ENCODE measurements around the gene SASS6.

SASS6 gene

GRCh38 chr1:100073531-100073930, 59.2 kb downstream of the SASS6 start:
- DNase-seq, result no peak
- Histone ChIP-seq H3K4me2 (ENCODE audit: insufficient read depth, low read length) (no peak overlapping the region), H3K27me3 (ENCODE audit: insufficient read depth, low read length, poor library complexity) (no peaks in the 10 kb centered on the region), H3K36me3 (ENCODE audit: insufficient read depth, low read length) (peaks cover 95% of the 10 kb centered on the region), H3K4me1 (ENCODE audit: insufficient read depth, low read length) (no peaks in the 10 kb centered on the region), H3K9me3 (ENCODE audit: insufficient read depth, low read length, severe bottlenecking) (no peaks in the 10 kb centered on the region), H3K4me3 (ENCODE audit: low read depth in 1 of 2, low read length in 2 of 2) (no peak overlapping the region), H3K9ac (ENCODE audit: low read depth, low read length) (no peak overlapping the region), H2AFZ (ENCODE audit: low read depth, low read length) (no peak overlapping the region), H3K27ac (ENCODE audit: low read length) (no peak overlapping the region), H3K79me2 (ENCODE audit: insufficient read depth, low read length) (peaks cover 6% of the 10 kb centered on the region; the same call in 1 of the 2 replicates), H4K20me1 (ENCODE audit: insufficient read depth, low read length) (peaks cover 2% of the 10 kb centered on the region; the same call in 1 of the 2 replicates)
- no peak for ATAC-seq (ENCODE audit: insufficient read depth, low read depth)
- no peak for TF ChIP-seq EZH2 (IDR thresholded peaks at IDR 0.05; ENCODE audit: borderline replicate concordance, low read depth, low read length, severe bottlenecking)
- TF ChIP-seq CTCF (IDR thresholded peaks at IDR 0.05; ENCODE audit: borderline replicate concordance, extremely low read depth, low read length, poor library complexity, severe bottlenecking), result no peak

- H3K27ac ChIP-seq (ENCODE audit: low read length), result no peak overlapping the region
- H3K9ac ChIP-seq (ENCODE audit: low read depth, low read length), result no peak overlapping the region
- no peaks in the 10 kb centered on the region for H3K4me1 ChIP-seq (ENCODE audit: insufficient read depth, low read length)
- DNase-seq (no peak), ATAC-seq (ENCODE audit: insufficient read depth, low read depth) (no peak)
- H3K36me3 ChIP-seq (ENCODE audit: insufficient read depth, low read length), result peaks cover 96% of the 10 kb centered on the region
- no peaks in the 10 kb centered on the region for H3K27me3 ChIP-seq (ENCODE audit: insufficient read depth, low read length, poor library complexity)
- H3K4me2 ChIP-seq (ENCODE audit: insufficient read depth, low read length), result no peak overlapping the region
- H3K79me2 ChIP-seq (ENCODE audit: insufficient read depth, low read length), result peaks cover 14% of the 10 kb centered on the region; the same call in 1 of the 2 replicates
- H4K20me1 ChIP-seq (ENCODE audit: insufficient read depth, low read length), result no peaks in the 10 kb centered on the region; the same call in 1 of the 2 replicates
- no peak overlapping the region for H2AFZ ChIP-seq (ENCODE audit: low read depth, low read length)
- H3K4me3 ChIP-seq (ENCODE audit: low read depth in 1 of 2, low read length in 2 of 2), result no peak overlapping the region
- TF ChIP-seq CTCF (IDR thresholded peaks at IDR 0.05; ENCODE audit: borderline replicate concordance, extremely low read depth, low read length, poor library complexity, severe bottlenecking) (no peak), EZH2 (IDR thresholded peaks at IDR 0.05; ENCODE audit: borderline replicate concordance, low read depth, low read length, severe bottlenecking) (no peak)
- no peaks in the 10 kb centered on the region for H3K9me3 ChIP-seq (ENCODE audit: insufficient read depth, low read length, severe bottlenecking)
Measured at GRCh38 chr1:100070201-100070939, 62.4 kb downstream of the SASS6 start.

GRCh38 chr1:100065969-100066227, 66.8 kb downstream of the SASS6 start:
- H3K27ac ChIP-seq (ENCODE audit: low read length), result no peak overlapping the region
- H2AFZ ChIP-seq (ENCODE audit: low read depth, low read length), result no peak overlapping the region
- H3K9ac ChIP-seq (ENCODE audit: low read depth, low read length), result no peak overlapping the region
- no peak for DNase-seq
- no peaks in the 10 kb centered on the region for H3K9me3 ChIP-seq (ENCODE audit: insufficient read depth, low read length, severe bottlenecking)
- peaks cover 3% of the 10 kb centered on the region; the same call in 1 of the 2 replicates for H4K20me1 ChIP-seq (ENCODE audit: insufficient read depth, low read length)
- H3K4me3 ChIP-seq (ENCODE audit: low read depth in 1 of 2, low read length in 2 of 2), result no peak overlapping the region
- H3K36me3 ChIP-seq (ENCODE audit: insufficient read depth, low read length), result peaks cover 96% of the 10 kb centered on the region
- no peak for ATAC-seq (ENCODE audit: insufficient read depth, low read depth)
- no peaks in the 10 kb centered on the region for H3K27me3 ChIP-seq (ENCODE audit: insufficient read depth, low read length, poor library complexity)
- TF ChIP-seq CTCF (IDR thresholded peaks at IDR 0.05; ENCODE audit: borderline replicate concordance, extremely low read depth, low read length, poor library complexity, severe bottlenecking) (no peak), EZH2 (IDR thresholded peaks at IDR 0.05; ENCODE audit: borderline replicate concordance, low read depth, low read length, severe bottlenecking) (no peak)
- H3K4me2 ChIP-seq (ENCODE audit: insufficient read depth, low read length), result no peak overlapping the region
- H3K79me2 ChIP-seq (ENCODE audit: insufficient read depth, low read length), result peaks cover 36% of the 10 kb centered on the region
- H3K4me1 ChIP-seq (ENCODE audit: insufficient read depth, low read length), result no peaks in the 10 kb centered on the region

Data from DND-41 (cell line).